Suprapubic skin (tissue), 3 donors: ENCODE results near the gene IL19.

Experiments used
- POLR2A ChIP-seq, 2 donors: fragments of 450-650 bp; IDR thresholded peaks; one replicate each; pipeline ENCODE4 v1.6.1; 2017; ENCODE audit warnings: antibody characterized with exemption in 2 of 2, mild to moderate bottlenecking in 2 of 2, moderate library complexity in 2 of 2
- TF ChIP-seq, protein P1 (sequence below), 2 donors: fragments of 200-600 bp in 1 of 2; fragments of 450-650 bp in 1 of 2; sonication (generic) in 1 of 2; IDR thresholded peaks; one replicate each; pipeline ENCODE4 v1.5.1; 2016 to 2019; ENCODE audit warnings: antibody characterized with exemption in 2 of 2, mild to moderate bottlenecking in 1 of 2, moderate library complexity in 1 of 2

DNA sequence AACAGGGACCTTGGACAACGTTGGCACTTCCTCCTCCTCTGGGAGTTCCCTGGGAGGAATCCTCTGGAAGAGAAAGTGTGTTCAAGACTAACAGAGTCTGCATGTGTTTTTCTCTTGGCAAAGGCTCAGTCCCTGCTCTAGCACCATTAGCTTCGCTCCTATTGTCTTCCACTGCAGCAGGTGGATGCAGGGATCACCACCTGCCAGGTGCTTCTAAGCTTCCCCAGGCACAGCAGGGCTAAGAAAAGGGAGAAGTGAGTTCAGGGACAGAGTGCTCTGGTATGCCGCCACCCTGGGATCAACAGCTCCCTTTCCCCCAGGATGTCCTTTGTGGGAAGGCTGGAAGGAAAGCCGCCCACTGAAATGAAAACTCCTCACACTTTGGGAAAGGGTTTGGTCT lies 50.9 kb downstream of the IL19 start:
- TF ChIP-seq, protein P1, sequence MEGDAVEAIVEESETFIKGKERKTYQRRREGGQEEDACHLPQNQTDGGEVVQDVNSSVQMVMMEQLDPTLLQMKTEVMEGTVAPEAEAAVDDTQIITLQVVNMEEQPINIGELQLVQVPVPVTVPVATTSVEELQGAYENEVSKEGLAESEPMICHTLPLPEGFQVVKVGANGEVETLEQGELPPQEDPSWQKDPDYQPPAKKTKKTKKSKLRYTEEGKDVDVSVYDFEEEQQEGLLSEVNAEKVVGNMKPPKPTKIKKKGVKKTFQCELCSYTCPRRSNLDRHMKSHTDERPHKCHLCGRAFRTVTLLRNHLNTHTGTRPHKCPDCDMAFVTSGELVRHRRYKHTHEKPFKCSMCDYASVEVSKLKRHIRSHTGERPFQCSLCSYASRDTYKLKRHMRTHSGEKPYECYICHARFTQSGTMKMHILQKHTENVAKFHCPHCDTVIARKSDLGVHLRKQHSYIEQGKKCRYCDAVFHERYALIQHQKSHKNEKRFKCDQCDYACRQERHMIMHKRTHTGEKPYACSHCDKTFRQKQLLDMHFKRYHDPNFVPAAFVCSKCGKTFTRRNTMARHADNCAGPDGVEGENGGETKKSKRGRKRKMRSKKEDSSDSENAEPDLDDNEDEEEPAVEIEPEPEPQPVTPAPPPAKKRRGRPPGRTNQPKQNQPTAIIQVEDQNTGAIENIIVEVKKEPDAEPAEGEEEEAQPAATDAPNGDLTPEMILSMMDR (IDR thresholded peaks at IDR 0.05), result no peak
- TF ChIP-seq POLR2A (IDR thresholded peaks at IDR 0.05), result no peak
